GM10248 (cell line): ENCODE data around the gene KSR2.

Experiments
- CTCF ChIA-PET: fragments of 300-600 bp; sonication (Branson Sonifier 250); formaldehyde crosslinking; extraction: SDS; loops from one replicate; lab custom pipeline; 2021; ENCODE audit warnings: antibody characterized with exemption; lab: Yijun Ruan, JAX
- POLR2A ChIA-PET: fragments of 350-650 bp; sonication (Branson Sonifier 250); formaldehyde crosslinking; extraction: SDS; loops from one replicate; lab custom pipeline; 2020; ENCODE audit warnings: antibody characterized with exemption; lab: Yijun Ruan, JAX
- DNase-seq: peaks from one replicate; pipeline ENCODE4 v3.0.0; 2012; ENCODE audit errors: extremely low spot score
- TF ChIP-seq, protein P1 (sequence below): IDR thresholded peaks from 2 replicates; pipeline ENCODE4 v1.5.1; 2012; ENCODE audit warnings: mild to moderate bottlenecking, low read depth; ENCODE audit errors: extremely low read depth, missing control alignments, control extremely low read depth

The KSR2 gene

GRCh38 chr12:117469883-117470483 lies 498.8 kb downstream of the KSR2 start:
- ChIA-PET CTCF (interaction anchor here (1.4 to 1.6 kb wide), 3 partner anchors 27 to 81 kb away, joined by 3 to 4 read pairs (median 3); no protein-coding TSS in a partner anchor), POLR2A (no interaction called here)
- no peak for DNase-seq
- TF ChIP-seq, protein P1, sequence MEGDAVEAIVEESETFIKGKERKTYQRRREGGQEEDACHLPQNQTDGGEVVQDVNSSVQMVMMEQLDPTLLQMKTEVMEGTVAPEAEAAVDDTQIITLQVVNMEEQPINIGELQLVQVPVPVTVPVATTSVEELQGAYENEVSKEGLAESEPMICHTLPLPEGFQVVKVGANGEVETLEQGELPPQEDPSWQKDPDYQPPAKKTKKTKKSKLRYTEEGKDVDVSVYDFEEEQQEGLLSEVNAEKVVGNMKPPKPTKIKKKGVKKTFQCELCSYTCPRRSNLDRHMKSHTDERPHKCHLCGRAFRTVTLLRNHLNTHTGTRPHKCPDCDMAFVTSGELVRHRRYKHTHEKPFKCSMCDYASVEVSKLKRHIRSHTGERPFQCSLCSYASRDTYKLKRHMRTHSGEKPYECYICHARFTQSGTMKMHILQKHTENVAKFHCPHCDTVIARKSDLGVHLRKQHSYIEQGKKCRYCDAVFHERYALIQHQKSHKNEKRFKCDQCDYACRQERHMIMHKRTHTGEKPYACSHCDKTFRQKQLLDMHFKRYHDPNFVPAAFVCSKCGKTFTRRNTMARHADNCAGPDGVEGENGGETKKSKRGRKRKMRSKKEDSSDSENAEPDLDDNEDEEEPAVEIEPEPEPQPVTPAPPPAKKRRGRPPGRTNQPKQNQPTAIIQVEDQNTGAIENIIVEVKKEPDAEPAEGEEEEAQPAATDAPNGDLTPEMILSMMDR = no peak

DNA sequence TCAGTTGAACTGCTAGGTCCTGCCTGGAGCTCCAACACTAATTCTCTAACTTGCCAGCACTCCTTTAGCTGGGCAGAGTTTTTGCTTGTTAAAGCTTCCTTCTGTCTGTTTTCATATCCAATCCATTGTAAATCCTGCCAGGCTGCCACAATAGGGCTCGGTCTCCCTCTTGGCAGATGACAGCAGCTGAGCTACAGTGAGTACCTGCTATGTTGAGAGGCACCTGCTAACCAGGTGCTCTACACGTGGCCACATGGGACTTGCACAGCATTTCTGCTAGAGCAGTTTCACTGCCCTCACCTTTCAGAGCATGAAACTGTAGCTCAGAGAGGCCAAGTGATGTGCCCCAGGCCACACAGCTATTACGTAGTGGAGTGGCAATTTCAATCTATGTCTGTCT lies 500.8 kb downstream of the KSR2 start:
- POLR2A ChIA-PET = no interaction called here
- CTCF ChIA-PET = interaction anchor here (1.5 kb wide), 1 partner anchor 9 kb away, joined by 6 read pairs; no protein-coding TSS in a partner anchor
- TF ChIP-seq, protein P1 = no peak
- DNase-seq = no peak

- TF ChIP-seq, protein P1 = no peak
- ChIA-PET CTCF (interaction anchor here (1.5 kb wide), 1 partner anchor 8 kb away, joined by 6 read pairs; no protein-coding TSS in a partner anchor), POLR2A (no interaction called here)
- no peak for DNase-seq
Measured at GRCh38 chr12:117467588-117467987, 501.2 kb downstream of the KSR2 start.

DNA sequence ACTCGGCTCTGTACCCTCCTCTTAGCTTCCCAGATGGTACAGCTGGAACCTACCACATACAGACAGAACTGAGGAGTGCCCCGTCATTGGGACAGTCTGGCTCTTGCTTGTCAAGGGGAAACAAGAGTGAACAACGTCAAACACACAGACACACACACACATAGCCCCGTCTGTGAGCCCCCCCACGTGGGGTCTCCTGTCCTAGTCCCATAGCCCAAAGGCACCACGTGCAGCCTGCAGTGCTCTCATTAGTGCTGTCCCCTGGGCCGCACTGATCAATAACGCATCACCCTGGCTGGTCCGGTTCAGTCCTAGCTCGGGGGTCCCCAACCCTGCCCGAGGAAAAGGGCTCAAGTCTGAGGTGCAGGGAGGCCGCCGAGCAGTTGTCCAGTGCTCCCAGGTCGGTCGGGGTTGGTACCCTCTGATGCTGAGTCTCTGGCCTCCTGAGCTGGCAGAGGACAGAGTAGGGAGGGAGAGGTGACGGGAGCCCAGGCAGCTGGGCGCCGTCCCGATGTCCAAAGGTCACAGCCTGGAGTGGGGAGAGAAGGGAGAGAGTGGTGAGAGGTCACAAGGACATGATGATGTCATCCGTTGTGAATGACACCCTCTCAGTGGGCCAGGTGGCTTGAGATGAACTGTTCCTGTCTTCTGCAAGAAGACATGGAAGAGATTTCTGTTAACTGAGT lies 502.0 kb downstream of the KSR2 start:
- TF ChIP-seq, protein P1 = no peak
- no peak for DNase-seq
- ChIA-PET CTCF (interaction anchor here (1.5 kb wide), 1 partner anchor 7 kb away, joined by 6 read pairs; no protein-coding TSS in a partner anchor), POLR2A (no interaction called here)

DNA sequence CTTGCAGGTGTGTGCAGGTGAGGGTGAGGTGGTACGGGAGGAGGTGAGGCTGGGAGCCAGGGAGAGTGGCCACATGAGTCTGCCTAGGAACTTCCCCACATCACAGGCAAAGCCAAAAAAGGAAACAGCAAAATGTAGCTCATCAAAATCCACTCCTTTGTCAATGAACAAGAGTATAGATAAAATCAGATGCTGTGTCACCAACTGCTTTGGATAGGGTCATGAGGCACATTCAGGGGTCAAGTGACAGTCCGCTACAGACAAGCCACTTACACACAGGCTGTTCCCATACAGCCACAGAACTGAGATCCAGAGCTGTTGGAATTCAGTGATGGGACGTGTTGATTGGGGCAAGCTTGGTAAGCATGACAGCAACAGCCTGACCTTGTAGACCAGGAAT lies 507.1 kb downstream of the KSR2 start:
- CTCF ChIA-PET = no interaction called here
- DNase-seq = no peak
- TF ChIP-seq, protein P1 = no peak
- POLR2A ChIA-PET = no interaction called here

DNA sequence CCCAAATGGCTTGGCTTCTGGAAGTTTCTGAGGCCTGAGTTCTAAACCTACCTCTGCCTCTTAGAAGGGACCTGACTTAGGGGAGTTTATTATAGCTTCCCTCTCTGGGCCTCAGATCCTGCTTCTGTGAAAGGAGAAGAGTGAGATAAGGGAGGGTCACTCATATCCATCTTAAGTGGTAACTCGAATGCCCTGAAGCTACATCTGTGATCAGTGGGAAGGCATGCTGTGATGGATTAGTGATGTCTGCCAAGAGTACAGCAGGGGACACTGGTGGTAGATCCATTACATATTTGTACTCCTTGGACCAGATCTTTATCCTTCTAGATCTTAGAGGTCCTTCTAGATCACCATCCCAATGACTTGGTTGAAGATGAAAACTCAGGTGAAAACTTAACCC lies 509.6 kb downstream of the KSR2 start:
- CTCF ChIA-PET = interaction anchor here (1.0 to 2.5 kb wide), 2 partner anchors 8 to 47 kb away, joined by 3 to 6 read pairs; no protein-coding TSS in a partner anchor
- TF ChIP-seq, protein P1 = no peak
- DNase-seq = no peak
- POLR2A ChIA-PET = no interaction called here
